Upper lobe of right lung (tissue), 1 donor: ENCODE measurements around the gene CD47. TPM values are rescaled to one million over a fixed set of nuclear protein-coding genes. Genes with fewer than 3 reads are reported as not detected.
A peak's percentile ranks its signal among the peaks of the same experiment; 100 is the strongest.

Experiments
- ATAC-seq: fragments of 200-7000 bp; cut with Tn5 transposase; one replicate; pipeline ENCODE4 v1.9.1; 2020; ENCODE audit warnings: mild to moderate bottlenecking, moderate library complexity
- DNase-seq: peaks from one replicate; pipeline ENCODE4 v3.0.0-alpha.2; 2020
- H3K27ac ChIP-seq: fragments of 200-600 bp; one replicate; pipeline ENCODE4 v1.8.0; 2022
- H3K27me3 ChIP-seq: fragments of 200-600 bp; one replicate; pipeline ENCODE4 v1.8.0; 2022; ENCODE audit warnings: mild to moderate bottlenecking
- H3K36me3 ChIP-seq: fragments of 200-600 bp; one replicate; pipeline ENCODE4 v1.8.0; 2022
- H3K4me1 ChIP-seq: fragments of 200-600 bp; one replicate; pipeline ENCODE4 v1.8.0; 2022
- H3K4me3 ChIP-seq: fragments of 200-600 bp; one replicate; pipeline ENCODE4 v1.8.0; 2022; ENCODE audit warnings: mild to moderate bottlenecking
- H3K9me3 ChIP-seq: fragments of 200-600 bp; one replicate; pipeline ENCODE4 v1.8.0; 2022
- CTCF ChIP-seq: fragments of 200-600 bp; IDR thresholded peaks from one replicate; pipeline ENCODE4 v1.8.0; 2022; ENCODE audit warnings: antibody characterized with exemption
- intact Hi-C: fragments of 100-400 bp; cut with DNase I; formaldehyde crosslinking; loops from one replicate; pipeline ENCODE4 v1.11.0; 2022
- total RNA-seq: library from RNA; stranded (reverse); fragmentation: NEBNext Ultra II Directional; extraction: Animal tissue kit (Norgen Biotek cat#: 25700); gene quantifications from one replicate; pipeline ENCODE4 v1.2.1, GENCODE V29; 2021
- donor health status: DM: no; HTN: yes; CAD: no; lungs with severe emphysema.

CD47 gene
- total RNA-seq, 1 donor from 2014 or later: 228 TPM

- H3K27ac ChIP-seq: no peak overlapping the region
- H3K27me3 ChIP-seq: no peaks in the 10 kb centered on the region
- peaks cover 12% of the 10 kb centered on the region for H3K4me1 ChIP-seq
- no peaks in the 10 kb centered on the region for H3K9me3 ChIP-seq
- no peak for DNase-seq
- no peak for ATAC-seq
- H3K4me3 ChIP-seq: no peak overlapping the region
- TF ChIP-seq CTCF: no peak
- H3K36me3 ChIP-seq: no peaks in the 10 kb centered on the region
- intact Hi-C loops: no loop called here
Observed at GRCh38 chr3:108093021-108093420, 2.2 kb upstream of the CD47 start.

GRCh38 chr3:108092501-108092900, 1.7 kb upstream of the CD47 start:
- Histone ChIP-seq H3K27ac (no peak overlapping the region), H3K27me3 (no peaks in the 10 kb centered on the region), H3K9me3 (no peaks in the 10 kb centered on the region), H3K4me1 (peaks cover 14% of the 10 kb centered on the region), H3K4me3 (no peak overlapping the region), H3K36me3 (no peaks in the 10 kb centered on the region)
- intact Hi-C loops: no loop called here
- no peak for TF ChIP-seq CTCF
- DNase-seq (no peak), ATAC-seq (no peak)

GRCh38 chr3:108091498-108092250, 843 bp upstream of the CD47 start:
- no peak for TF ChIP-seq CTCF
- Histone ChIP-seq H3K27me3 (no peaks in the 10 kb centered on the region), H3K9me3 (no peaks in the 10 kb centered on the region), H3K4me1 (peaks cover 14% of the 10 kb centered on the region), H3K36me3 (no peaks in the 10 kb centered on the region), H3K27ac (peak overlapping the region; percentile 92), H3K4me3 (peak overlapping the region; percentile 89)
- ATAC-seq (peak; percentile 0), DNase-seq (no peak)
- intact Hi-C loops: no loop called here

GRCh38 chr3:108090049-108090700, 656 bp downstream of the CD47 start:
- no peak for TF ChIP-seq CTCF
- Histone ChIP-seq H3K27me3 (no peaks in the 10 kb centered on the region), H3K9me3 (no peaks in the 10 kb centered on the region), H3K36me3 (no peaks in the 10 kb centered on the region), H3K4me1 (peaks cover 20% of the 10 kb centered on the region), H3K4me3 (peak overlapping the region; percentile 89), H3K27ac (peak overlapping the region; percentile 92)
- peak; percentile 4 for ATAC-seq
- no peak for DNase-seq
- intact Hi-C loops: no loop called here

GRCh38 chr3:108089579-108089978, 1.3 kb downstream of the CD47 start:
- Histone ChIP-seq H3K36me3 (no peaks in the 10 kb centered on the region), H3K27ac (peak overlapping the region; percentile 92), H3K9me3 (no peaks in the 10 kb centered on the region), H3K4me1 (peaks cover 25% of the 10 kb centered on the region), H3K27me3 (no peaks in the 10 kb centered on the region), H3K4me3 (peak overlapping the region; percentile 89)
- TF ChIP-seq CTCF: no peak
- DNase-seq (no peak), ATAC-seq (no peak)
- intact Hi-C loops: no loop called here
